GM19452 (cell line): Measurements from ENCODE around the gene SLC25A12.
"Not testable (repeated sequence)": the region's sequence is repeated elsewhere in the genome, so short reads cannot be mapped to it uniquely, and the experiment has no call there.

Experiments used
- ATAC-seq: cut with Tn5 transposase; IDR thresholded peaks from one replicate; pipeline ENCODE4 v1.9.1; 2021; ENCODE audit not compliant: unreplicated experiment

SLC25A12 gene

DNA sequence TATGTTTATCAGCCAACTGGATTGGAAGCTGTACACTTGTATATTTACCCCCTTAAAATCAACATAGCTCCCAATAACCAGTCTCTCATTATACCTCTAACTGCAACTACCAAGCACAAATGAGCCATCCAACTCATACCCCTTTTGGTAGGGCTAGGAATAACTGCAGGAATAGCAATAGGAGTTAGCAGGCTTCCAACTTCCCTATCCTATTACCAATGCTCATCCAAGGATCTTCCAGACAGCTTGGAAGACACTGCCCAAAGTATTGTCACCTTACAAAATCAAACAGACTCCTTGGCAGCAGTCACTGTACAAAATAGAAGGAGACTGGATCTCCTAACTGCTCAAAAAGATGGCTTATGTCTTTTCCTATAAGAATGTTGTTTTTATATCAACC is 61.6 kb downstream of the SLC25A12 start:
- no peak for ATAC-seq

DNA sequence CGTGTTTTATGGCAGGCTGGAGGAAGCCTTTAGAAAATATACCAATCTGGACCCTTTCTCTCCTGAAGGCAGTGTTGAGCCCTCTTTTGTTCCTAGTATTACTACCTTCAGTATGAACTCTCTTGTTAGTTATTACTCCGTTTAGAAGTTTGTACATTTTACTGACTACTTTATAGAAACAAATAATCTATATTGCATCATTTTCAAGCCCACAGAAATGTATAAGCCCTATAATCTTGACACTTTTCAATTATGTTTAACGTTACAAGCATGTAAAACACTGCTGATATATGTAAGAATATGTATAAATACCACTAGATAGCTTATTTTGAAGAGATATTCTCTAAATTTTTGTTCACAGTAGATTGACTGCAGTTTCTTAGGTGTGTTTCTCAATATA is 64.0 kb downstream of the SLC25A12 start:
- no peak for ATAC-seq

DNA sequence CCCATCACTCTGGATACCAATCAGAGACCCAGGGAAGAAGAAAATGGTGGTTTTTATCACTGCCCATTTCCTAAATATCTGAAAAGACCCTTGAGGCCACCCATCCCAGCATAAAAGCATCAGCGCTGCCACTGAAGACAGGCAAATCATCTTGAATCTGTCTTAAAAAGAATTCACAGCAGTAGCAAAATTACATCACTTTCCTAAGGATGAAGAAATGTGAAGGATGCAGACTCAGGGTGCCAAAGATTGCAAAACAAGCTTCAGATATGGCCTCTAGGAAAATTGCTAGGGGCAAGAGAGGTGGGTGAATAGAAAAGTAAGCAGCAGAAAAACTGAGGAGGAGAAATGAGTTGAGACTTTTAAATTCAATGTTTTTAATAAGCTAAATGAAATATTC is 70.0 kb downstream of the SLC25A12 start:
- no peak for ATAC-seq

DNA sequence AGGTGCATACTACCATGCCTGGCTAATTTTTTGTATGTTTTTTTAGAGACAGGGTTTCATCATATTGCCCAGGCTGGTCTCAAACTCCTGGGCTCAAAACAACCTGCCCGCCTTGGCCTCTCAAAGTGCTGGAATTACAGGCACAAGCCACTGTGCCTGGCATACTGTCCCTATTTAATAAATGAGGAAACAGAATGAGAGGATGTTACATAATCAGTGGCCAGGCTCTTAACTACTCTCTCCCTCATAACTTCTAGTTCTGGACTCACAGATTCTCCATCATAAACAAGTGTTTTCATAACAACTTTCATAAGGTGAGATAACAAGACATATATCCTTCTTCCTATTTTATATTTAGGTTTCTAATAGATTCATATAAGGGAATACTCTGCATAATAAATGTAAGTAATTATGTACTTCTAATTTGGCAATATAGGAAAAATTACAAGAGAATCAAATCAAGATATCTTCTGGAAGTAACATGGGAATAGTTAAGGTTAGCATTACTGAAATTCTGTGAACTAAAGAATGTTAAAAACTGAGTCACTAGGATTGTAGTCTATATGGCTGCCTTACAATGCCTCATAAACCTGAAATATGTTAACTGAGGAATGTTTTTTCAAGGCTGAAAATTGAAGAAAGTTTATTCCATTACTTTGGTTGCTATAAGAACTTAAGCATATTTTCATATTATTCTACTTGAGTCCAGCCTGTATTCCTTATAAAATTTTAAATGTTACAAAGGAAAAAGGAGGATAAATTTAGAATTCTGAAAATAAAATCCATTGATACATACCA is 71.3 kb downstream of the SLC25A12 start:
- no peak for ATAC-seq

DNA sequence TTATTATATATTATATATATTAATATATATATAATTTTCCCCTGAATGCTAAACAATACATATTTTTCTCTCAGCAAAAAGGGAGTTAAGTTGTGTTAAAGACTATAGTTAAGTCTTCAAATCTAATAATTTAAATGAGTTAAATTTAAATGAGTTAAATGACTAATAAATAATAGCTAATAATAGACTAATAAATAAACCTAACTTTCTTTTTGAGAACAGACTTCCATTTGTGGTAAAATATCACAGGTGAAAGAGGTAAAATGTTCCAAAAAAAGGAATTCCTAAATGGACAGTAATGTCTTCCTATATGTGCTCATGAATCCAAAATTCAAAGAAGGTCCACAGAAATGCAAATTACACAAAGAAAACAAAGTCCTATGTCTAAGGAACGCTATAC is 74.6 kb downstream of the SLC25A12 start:
- no peak for ATAC-seq

DNA sequence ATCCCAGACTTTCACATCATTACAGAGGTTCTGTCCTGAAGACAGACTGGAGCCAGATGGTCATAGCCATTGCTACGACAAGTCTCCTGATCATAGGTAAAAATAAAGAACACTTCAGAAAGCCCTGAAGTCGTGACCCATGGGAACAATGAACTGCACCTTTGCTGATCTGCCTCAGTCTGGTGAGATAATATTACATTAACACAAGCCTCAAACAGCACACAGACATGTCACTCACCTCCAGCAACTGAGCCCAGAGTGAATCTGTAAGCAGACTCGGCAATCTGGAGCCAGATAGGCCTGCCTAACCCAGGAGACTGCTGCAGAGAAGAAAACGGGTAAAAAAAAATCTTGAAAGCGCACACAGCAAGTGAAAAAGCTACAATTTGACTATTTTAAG is 79.2 kb downstream of the SLC25A12 start:
- no peak for ATAC-seq

DNA sequence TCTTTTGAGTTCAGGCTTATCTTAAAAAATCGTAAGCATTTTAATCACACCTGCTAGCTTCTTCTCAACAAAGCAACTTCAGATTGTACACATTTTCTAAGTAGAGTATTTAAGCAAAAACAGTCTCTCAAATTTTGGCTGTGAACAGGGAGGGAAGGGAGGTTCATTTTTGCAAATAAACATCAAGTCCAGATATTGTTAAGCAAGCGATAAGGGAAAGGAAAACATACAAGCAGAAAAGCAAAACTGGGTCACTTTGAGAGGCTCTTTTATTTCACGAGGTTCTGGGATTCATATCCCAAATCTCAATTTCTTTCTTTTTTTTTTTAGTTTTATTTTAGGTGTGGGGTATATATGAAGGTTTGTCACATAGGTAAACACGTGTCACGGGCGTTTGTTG is 79.9 kb downstream of the SLC25A12 start:
- no peak for ATAC-seq

DNA sequence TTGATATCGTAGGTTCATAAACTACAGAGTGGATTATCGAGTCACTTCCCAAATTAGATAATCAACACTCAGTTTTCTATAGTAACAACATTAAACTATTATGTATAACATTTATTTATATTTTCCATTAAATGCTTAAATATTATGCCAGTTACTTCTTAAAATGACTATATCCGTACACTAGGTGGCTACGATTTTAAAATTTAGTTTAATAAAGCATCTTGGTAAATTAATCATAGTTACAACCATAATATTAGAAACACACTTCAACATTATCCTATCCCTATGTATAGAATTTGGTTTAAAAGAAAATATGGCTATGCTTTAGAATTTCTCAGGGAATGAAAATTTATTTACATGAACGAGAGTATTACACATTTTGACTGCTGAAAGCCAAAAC is 80.3 kb downstream of the SLC25A12 start:
- ATAC-seq = no peak

DNA sequence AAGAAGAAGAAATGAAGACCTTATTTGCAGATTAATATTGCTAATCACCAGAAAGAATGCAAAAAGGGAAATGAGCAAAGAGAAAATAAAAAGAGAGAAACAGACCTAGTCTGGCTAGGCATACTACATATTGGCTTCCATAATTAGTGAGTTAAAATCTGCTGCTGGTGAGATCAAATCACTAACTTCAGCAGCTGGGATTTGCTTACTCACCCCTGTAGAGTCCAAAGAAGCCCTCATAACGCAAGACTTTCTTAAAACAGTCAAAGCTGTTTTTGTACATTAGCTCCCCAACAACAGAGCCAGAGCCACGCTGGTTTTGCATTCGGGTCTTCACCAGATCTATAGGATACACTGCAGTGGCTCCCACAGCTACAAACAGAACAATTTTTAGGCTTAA is 80.9 kb downstream of the SLC25A12 start:
- no peak for ATAC-seq

DNA sequence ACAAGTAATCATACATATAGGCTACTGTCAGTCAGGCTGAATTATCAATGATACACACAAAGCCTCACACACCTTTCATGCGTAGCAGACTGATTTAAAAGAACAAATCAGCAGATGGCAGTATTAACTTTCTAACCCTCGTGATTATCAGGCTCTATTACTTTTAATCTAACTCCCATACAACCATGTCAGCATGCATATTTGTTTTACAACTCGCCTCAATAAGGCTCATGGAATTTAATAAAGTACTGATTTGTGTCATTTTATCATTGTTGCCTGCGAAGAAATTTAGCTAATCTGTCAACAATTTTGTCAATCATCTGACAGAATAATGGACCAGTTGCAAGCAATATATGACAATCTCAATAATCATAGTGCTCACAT is 82.8 kb downstream of the SLC25A12 start:
- ATAC-seq = no peak

DNA sequence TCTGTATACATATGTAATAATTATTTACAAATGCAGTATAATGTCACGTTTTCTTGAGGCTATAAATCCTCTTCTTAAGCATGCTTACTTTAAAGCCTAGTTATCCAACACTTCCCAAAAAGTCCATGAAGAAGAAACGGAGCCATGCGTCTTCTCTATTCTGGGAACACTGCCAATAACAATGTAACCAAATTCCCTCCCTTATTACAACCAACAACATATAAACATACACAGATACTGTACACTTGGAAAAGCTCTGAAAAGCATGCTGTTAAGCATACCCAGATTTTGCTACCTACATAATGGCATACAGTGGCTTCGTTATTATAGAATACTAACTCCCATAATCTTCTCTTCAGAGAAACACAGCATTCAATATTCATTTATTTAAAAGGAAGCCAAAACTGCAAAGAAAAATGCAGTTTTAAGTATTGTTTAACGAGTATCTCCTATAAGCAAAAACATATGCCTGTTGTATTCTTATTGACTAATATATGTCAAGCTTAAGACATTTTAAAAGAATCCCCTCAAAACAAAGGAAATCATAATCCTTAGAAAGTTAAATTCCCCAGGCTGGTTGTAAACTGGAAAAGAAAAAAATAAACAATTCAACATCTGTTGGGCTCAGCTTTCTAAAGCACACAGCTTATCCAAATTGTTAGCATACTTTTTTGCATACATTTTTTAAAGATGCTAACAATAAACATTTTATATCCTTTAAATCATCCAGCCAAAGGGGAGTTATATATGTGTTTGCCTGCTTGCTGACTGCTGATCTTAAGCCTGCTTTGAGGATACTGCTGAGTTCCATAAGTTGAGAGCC is 83.4 kb downstream of the SLC25A12 start:
- ATAC-seq = no peak

DNA sequence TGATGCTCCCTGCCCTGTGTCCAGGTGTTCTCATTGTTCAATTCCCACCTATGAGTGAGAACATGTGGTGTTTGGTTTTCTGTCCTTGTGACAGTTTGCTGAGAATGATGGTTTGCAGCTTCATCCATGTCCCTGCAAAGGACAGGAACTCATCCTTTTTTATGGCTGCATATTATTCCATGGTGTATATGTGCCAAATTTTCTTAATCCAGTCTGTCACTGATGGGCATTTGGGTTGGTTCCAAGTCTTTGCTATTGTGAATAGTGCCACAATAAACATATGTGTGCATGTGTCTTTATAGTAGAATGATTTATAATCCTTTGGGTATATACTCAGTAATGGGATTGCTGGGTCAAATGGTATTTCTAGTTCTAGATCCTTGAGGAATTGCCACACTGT is 85.2 kb downstream of the SLC25A12 start:
- not testable (repeated sequence) for ATAC-seq

DNA sequence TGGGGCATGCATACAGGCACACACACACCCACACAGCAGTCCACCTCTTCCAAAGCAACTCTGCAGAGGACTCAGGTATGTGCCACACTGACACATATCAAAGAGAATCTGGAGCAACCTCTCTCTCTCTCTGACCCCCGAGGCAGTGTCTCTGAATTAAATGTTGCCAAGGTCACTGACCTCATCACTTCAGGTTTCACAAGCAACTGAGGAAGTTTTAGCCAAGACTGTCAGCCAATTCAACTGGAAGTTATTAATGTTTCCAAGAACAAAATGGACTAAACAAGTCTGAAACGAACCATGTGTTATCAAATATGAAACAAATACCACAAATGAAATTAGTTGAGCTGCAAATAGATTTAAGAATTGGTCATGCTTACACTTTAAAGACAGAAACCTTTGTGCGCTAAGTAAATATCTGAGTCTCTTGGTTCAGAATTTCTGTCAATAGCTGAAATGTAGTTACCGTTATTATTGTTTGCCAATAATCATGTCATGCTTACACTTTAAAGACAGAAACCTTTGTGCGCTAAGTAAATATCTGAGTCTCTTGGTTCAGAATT is 86.1 kb downstream of the SLC25A12 start:
- ATAC-seq = no peak

DNA sequence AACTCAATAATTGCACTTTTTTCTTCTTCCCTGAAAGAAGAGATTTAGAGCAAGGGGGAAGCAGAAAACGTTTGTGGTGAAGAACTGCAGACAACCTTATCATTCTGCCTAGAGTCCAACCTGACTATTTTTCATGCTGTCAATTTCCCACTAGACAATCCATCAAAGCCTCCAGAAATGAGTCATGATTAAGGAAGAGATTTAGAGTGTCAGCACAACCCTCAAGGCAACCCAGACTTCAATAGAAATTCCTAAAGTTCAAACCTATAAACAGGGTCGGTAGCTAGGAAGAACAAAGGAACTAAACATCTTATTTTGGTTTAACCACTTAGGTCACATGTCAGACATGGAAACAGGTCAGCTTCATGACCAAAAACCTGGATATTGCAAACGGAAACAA is 86.9 kb downstream of the SLC25A12 start:
- ATAC-seq = no peak

DNA sequence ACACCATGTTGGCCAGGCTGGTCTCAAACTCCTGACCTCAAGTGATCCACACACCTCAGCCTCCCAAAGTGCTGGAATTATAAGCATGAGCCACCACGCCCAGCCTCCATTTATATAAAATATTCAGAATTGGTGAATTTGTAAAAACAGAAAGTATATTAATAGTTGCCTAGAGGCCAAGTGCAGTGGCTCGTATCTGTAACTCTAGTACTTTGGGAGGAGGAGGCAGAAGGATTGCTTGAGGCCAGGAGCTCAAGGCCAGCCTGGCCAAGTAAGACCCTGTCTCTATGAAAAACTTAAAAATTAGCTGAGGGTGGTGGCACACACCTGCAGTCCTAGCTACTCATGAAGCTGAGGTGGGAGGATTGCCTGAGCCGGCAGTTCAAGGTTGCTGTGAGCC is 89.6 kb downstream of the SLC25A12 start:
- no peak for ATAC-seq

DNA sequence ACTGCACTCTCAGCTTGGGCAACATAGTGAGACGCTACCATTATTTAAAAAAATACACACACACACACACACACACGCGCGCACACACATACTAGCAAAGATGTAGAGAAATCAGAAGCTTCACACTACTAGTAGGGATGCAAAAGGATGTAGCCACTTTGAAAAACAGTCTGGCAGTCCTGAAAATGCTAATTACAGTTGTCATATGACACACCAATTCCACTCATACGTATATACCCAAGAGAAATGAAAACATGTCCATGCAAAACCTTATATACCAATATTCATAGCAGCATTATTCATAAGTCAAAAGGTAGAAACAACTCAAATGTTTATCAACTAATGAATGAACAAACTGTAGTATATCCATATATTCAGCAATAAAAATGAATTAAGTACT is 90.3 kb downstream of the SLC25A12 start:
- no peak for ATAC-seq

DNA sequence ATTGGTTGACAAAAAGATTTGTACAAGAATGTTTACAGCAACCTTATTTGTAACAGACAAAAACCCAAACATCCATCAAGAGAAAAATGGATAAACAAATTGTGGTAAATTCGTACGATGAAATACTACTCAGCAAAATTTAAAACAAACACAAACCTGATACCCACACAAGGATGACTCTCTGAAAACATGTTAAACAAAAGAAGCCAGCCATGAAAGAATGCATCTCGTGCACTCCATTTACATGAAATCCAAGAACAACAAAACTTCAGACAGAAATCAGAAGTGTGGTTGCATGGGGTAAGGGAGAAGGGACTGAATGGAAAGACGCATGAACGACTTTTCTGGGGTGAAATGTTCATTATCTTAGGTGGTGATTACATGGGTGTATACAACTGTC is 93.4 kb downstream of the SLC25A12 start:
- ATAC-seq = no peak

DNA sequence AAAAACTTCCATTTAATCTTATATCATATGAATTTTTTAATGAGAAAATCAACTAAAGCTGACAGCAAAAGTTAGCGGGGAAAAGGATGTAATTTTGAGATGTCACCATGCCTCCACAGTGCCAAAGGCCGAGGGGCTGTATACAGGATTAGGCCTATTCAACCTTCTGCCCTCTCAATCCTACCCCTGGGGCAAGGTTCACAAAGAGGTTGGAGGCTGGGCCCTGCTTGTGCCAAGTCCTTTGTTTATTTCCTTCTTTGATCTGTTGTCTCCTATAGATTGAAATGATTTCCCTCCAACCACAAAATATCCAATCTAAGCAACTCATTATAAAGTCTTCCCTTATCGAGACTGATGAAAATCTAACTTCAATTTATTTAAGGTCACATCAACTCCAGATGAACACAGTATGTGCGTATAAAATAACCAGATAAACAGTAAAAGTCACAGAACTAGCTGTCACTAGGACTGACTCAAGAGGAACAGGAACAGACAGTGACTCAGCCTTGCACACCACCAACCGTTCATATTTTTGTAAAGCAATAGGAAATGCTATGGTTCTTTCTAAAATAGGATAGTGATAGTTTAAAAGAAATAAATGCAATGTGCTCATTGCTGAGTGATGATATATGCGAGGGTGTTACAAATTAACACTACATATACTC is 95.8 kb downstream of the SLC25A12 start:
- ATAC-seq = no peak

DNA sequence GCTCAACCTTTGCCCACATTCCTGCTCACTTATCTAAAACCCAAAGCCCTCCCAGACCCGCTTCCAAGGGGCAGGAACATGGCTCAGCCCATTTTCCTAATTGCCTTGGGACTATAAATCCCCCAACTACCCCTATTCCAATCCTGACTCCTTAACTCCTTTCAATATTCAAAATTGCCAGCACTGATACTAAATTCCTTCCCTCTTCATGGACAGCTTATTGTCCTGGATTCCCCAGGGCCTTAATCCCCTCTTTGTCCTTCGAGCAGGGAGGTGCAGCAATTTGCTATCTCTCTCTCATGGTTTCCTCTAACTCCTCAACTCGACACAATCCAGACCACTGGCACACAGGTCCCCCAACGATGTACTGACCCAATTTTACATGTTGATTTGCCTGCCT is 99.1 kb downstream of the SLC25A12 start:
- no peak for ATAC-seq

DNA sequence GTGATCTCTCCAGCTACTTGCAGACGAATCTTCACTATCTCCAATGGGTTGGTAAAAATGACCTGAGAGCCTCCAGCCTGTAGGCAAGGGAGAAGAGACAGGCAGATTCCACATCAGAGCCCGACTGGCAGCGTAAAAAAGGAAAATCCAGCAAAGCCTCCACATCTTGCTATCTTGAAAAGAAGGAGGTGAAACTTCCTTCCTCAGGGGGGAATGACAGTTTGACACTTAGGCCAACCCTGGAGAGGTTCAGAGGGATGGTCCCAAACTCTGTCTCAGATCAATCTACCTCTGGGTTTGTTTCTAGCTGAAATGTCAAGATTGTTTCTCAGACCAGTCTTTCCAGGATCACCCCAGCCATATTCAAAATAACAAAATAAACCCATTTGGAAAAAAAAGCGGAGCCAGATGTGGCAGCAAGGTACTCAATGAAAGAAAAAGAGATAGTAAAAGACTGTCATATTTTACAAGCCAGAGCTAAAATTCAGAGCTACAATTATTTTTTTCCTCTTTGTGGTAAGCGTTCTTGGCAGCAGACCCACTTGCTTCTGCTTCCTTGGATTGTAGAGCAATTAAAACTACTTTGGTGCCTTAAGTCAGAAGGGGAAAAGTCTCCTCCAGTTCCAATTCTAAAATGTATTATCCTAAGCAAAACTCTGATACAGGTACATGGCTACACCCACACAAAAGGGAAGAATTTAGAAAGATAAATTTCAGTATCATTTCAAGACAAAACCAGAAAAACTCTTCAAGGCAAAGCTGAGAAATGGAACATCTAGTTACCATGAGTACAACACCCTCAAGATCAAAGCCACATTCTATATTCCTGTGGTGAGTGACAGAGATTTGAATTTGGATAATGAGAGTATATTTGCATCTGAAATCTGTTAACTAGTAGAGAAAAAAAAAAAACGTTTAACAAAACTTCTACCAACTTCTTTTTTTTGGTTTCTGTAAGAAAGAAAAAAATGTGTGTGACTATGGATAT is 100.1 kb downstream of the SLC25A12 start:
- ATAC-seq = no peak
